HCT116 (cell line): Measurements from ENCODE around the gene DPH6. TPM values are rescaled to one million over a fixed set of nuclear protein-coding genes. Genes with fewer than 3 reads are reported as not detected.

Experiments used
- ATAC-seq: fragments of 200-7000 bp; cut with Tn5 transposase; 2 replicates; pipeline ENCODE4 v1.9.1; 2020; ENCODE audit warnings: mild to moderate bottlenecking, moderate library complexity
- BruUV-seq: library from RNA; stranded (reverse); fragments of 400-500 nt; replicated peaks from 2 replicates; lab custom pipeline; 2021; lab: Mats Ljungman, UMichigan
- CTCF ChIA-PET: fragments of 300-600 bp; sonication (Branson Sonifier 250); formaldehyde crosslinking; loops from one replicate; lab custom pipeline; 2021; ENCODE audit warnings: antibody characterized with exemption; lab: Charles Lee
- POLR2A ChIA-PET: fragments of 300-600, 350-600 bp; sonication (Branson Sonifier 250); formaldehyde crosslinking; loops from one replicate; lab custom pipeline; 2021; ENCODE audit warnings: antibody characterized with exemption; lab: Charles Lee
- RAD21 ChIA-PET, 2 experiments: fragments of 300-600 bp; sonication (Branson Sonifier 250); formaldehyde crosslinking; loops; one replicate each; lab custom pipeline; 2023; ENCODE audit warnings: low total read pairs in 2 of 2; ENCODE audit not compliant: uncharacterized antibody in 2 of 2, unreplicated experiment in 2 of 2, low non-redundant PET in 1 of 2; lab: Charles Lee
- DNase-seq: peaks from one replicate; pipeline ENCODE4 v3.0.0-alpha.2; 2010; ENCODE audit warnings: low read depth, low spot score
- H2AFZ ChIP-seq: fragments of 200-600 bp; shearing (Covaris generic), sonication (generic); 2 replicates; pipeline ENCODE4 v1.6.1; 2017; ENCODE audit warnings: low read depth, mixed run types, mixed read lengths, antibody characterized with exemption, low read length; ENCODE audit not compliant: poor library complexity, severe bottlenecking
- H3K27ac ChIP-seq: 2 replicates; pipeline ENCODE4 v1.5.1; 2012; ENCODE audit warnings: low read depth, low read length
- H3K27me3 ChIP-seq: fragments of 200-600 bp; sonication (generic); 2 replicates; pipeline ENCODE4 v1.6.1; 2016; ENCODE audit warnings: mixed run types, low read length, mixed read lengths; ENCODE audit not compliant: insufficient read depth
- H3K36me3 ChIP-seq, 2 experiments: fragments of 200-500 bp in 1 of 2; fragments of 200-600 bp in 1 of 2; sonication (Bioruptor generic) in 1 of 2; sonication (generic) in 1 of 2; 2 replicates each; pipeline versions ENCODE4 v1.5.1 to v1.6.1; 2014 to 2016; ENCODE audit warnings: low read length in 2 of 2, inconsistent platforms in 1 of 2, mixed read lengths in 1 of 2, mixed run types in 1 of 2; ENCODE audit not compliant: insufficient read depth in 2 of 2, control insufficient read depth in 1 of 2
- H3K4me1 ChIP-seq, 2 experiments: fragments of 200-600 bp in 1 of 2; sonication (generic) in 1 of 2; 2 replicates each; pipeline versions ENCODE4 v1.5.1 to v1.6.1; 2012 to 2017; ENCODE audit warnings: low read length in 2 of 2, inconsistent platforms in 1 of 2, mild to moderate bottlenecking in 1 of 2, mixed read lengths in 1 of 2, mixed run types in 1 of 2, moderate library complexity in 1 of 2; ENCODE audit not compliant: insufficient read depth in 2 of 2, control insufficient read depth in 1 of 2
- H3K4me2 ChIP-seq: fragments of 200-600 bp; sonication (generic); 2 replicates; pipeline ENCODE4 v1.6.1; 2017; ENCODE audit warnings: mixed run types, low read length, mixed read lengths
- H3K4me3 ChIP-seq, 2 experiments: fragments of 200-600 bp in 1 of 2; sonication (generic) in 1 of 2; replicated peaks in 1 of 2; 2 replicates each; pipeline ENCODE4 v1.5.1; 2011 to 2016; ENCODE audit warnings: low read length in 2 of 2, control low read depth in 1 of 2, low read depth in 1 of 2, mild to moderate bottlenecking in 1 of 2, mixed read lengths in 1 of 2, mixed run types in 1 of 2
- H3K79me2 ChIP-seq: fragments of 200-600 bp; sonication (generic); 2 replicates; pipeline ENCODE4 v1.6.1; 2017; ENCODE audit warnings: mild to moderate bottlenecking, mixed run types, low read length, moderate library complexity, mixed read lengths; ENCODE audit not compliant: insufficient read depth
- H3K9ac ChIP-seq: fragments of 200-600 bp; sonication (generic); 2 replicates; pipeline ENCODE4 v1.6.1; 2016; ENCODE audit warnings: low read length, mixed read lengths
- H3K9me2 ChIP-seq: fragments of 200-600 bp; sonication (generic), shearing (Covaris generic); 2 replicates; pipeline ENCODE4 v1.6.1; 2017; ENCODE audit warnings: mixed run types, mild to moderate bottlenecking, moderate library complexity; ENCODE audit not compliant: insufficient read depth
- H3K9me3 ChIP-seq, 2 experiments: fragments of 200-500 bp in 1 of 2; fragments of 200-600 bp in 1 of 2; sonication (Bioruptor generic) in 1 of 2; sonication (generic) in 1 of 2; 2 replicates each; pipeline ENCODE4 v1.6.1; 2014 to 2017; ENCODE audit warnings: low read length in 2 of 2, mixed read lengths in 2 of 2, inconsistent platforms in 1 of 2, low read depth in 1 of 2, mild to moderate bottlenecking in 1 of 2, mixed run types in 1 of 2, moderate library complexity in 1 of 2; ENCODE audit not compliant: control insufficient read depth in 1 of 2, insufficient read depth in 1 of 2
- H4K20me1 ChIP-seq: fragments of 200-600 bp; sonication (generic), shearing (Covaris generic); 2 replicates; pipeline ENCODE4 v1.6.1; 2017; ENCODE audit warnings: mixed run types, mild to moderate bottlenecking, moderate library complexity; ENCODE audit not compliant: insufficient read depth
- CBX3 ChIP-seq: IDR thresholded peaks from 2 replicates; pipeline ENCODE4 v1.6.1; 2012; ENCODE audit warnings: low read depth
- EGR1 ChIP-seq: IDR thresholded peaks from 2 replicates; pipeline ENCODE4 v1.6.1; 2012; ENCODE audit warnings: low read depth
- ELF1 ChIP-seq: IDR thresholded peaks from 2 replicates; pipeline ENCODE4 v1.6.1; 2012; ENCODE audit warnings: low read depth, borderline replicate concordance
- EZH2 ChIP-seq: fragments of 200-600 bp; sonication (generic); IDR thresholded peaks from 2 replicates; pipeline ENCODE4 v1.6.1; 2017; ENCODE audit warnings: antibody characterized with exemption, mixed run types
- EZH2phosphoT487 ChIP-seq: fragments of 200-600 bp; IDR thresholded peaks from 2 replicates; pipeline ENCODE4 v1.6.1; 2018; ENCODE audit warnings: antibody characterized with exemption, borderline replicate concordance
- JUND ChIP-seq: IDR thresholded peaks from 2 replicates; pipeline ENCODE4 v1.6.1; 2012
- POLR2AphosphoS5 ChIP-seq: IDR thresholded peaks from 2 replicates; pipeline ENCODE4 v1.6.1; 2011; ENCODE audit warnings: mild to moderate bottlenecking, low read depth, low read length, moderate library complexity
- SP1 ChIP-seq: IDR thresholded peaks from 2 replicates; pipeline ENCODE4 v1.6.1; 2012; ENCODE audit warnings: low read depth
- SRF ChIP-seq: IDR thresholded peaks from 2 replicates; pipeline ENCODE4 v1.6.1; 2012; ENCODE audit warnings: low read depth
- YY1 ChIP-seq: IDR thresholded peaks from 2 replicates; pipeline ENCODE4 v1.6.1; 2011; ENCODE audit warnings: low read length, low read depth, moderate library complexity, mild to moderate bottlenecking; ENCODE audit not compliant: insufficient replicate concordance; ENCODE audit errors: extremely low read depth
- ZFX ChIP-seq: fragments of 450-650 bp; IDR thresholded peaks from 2 replicates; pipeline ENCODE4 v1.6.1; 2017
- ZNF274 ChIP-seq: fragments of 200-500 bp; sonication (Bioruptor generic); IDR thresholded peaks from 2 replicates; pipeline ENCODE4 v1.6.1; 2014; ENCODE audit warnings: mild to moderate bottlenecking, low read depth, low read length, inconsistent platforms
- intact Hi-C: fragments of 100-400 bp; cut with micrococcal nuclease; formaldehyde crosslinking; loops from 2 replicates; pipeline ENCODE4 v1.10.0; 2022
- total RNA-seq: library from RNA; stranded (reverse); gene quantifications from one replicate; pipeline ENCODE4 v1.2.1, GENCODE V29; 2021; ENCODE audit not compliant: unreplicated experiment
- TF ChIP-seq, protein P1 (sequence below): IDR thresholded peaks from 2 replicates; pipeline ENCODE4 v1.6.1; 2011; ENCODE audit warnings: mild to moderate bottlenecking, low read length, moderate library complexity; ENCODE audit not compliant: insufficient replicate concordance; ENCODE audit errors: extremely low read depth

The DPH6 gene
- total RNA-seq, 1 experiment from 2014 or later: 18.2 TPM

DNA sequence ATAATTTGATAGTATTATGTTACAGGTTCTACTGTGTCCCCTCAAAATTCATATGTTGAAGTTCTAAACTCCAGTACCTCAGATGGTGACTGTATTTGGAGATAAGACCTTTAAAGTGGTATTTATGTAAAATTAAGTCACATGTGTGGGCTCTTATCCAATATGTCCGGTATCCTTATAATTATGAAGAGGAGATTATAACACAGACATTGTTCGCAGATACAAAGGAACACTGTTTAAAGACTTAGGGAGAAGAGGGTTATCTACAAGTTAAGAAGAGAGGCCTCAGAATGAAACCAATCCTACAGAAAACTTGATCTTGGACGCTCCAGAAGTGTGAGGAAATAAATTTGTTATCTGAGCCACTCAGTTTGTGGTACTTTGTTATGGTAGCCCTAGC lies 50.9 kb downstream of the DPH6 start:
- no peak for TF ChIP-seq SRF
- no peak for TF ChIP-seq EGR1
- TF ChIP-seq POLR2AphosphoS5: no peak
- TF ChIP-seq ZFX: no peak
- no peak for TF ChIP-seq ZNF274
- no peak for TF ChIP-seq YY1
- TF ChIP-seq, protein P1, sequence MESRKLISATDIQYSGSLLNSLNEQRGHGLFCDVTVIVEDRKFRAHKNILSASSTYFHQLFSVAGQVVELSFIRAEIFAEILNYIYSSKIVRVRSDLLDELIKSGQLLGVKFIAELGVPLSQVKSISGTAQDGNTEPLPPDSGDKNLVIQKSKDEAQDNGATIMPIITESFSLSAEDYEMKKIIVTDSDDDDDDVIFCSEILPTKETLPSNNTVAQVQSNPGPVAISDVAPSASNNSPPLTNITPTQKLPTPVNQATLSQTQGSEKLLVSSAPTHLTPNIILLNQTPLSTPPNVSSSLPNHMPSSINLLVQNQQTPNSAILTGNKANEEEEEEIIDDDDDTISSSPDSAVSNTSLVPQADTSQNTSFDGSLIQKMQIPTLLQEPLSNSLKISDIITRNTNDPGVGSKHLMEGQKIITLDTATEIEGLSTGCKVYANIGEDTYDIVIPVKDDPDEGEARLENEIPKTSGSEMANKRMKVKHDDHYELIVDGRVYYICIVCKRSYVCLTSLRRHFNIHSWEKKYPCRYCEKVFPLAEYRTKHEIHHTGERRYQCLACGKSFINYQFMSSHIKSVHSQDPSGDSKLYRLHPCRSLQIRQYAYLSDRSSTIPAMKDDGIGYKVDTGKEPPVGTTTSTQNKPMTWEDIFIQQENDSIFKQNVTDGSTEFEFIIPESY: no peak
- TF ChIP-seq SP1: no peak
- TF ChIP-seq JUND: no peak
- CTCF ChIA-PET: no interaction called here
- ATAC-seq (no peak), DNase-seq (no peak)
- intact Hi-C loops: no loop called here
- RAD21 ChIA-PET: no interaction called here
- Histone ChIP-seq H3K36me3 (no peaks in the 10 kb centered on the region), H3K9ac (no peak overlapping the region), H3K4me2 (no peak overlapping the region), H3K9me2 (no peaks in the 10 kb centered on the region), H3K4me3 (no peak overlapping the region), H3K9me3 (no peaks in the 10 kb centered on the region), H2AFZ (no peak overlapping the region), H4K20me1 (no peaks in the 10 kb centered on the region), H3K4me1 (no peaks in the 10 kb centered on the region), H3K27me3 (no peaks in the 10 kb centered on the region), H3K79me2 (no peaks in the 10 kb centered on the region), H3K27ac (no peak overlapping the region)
- no TSS peak for BruUV-seq
- POLR2A ChIA-PET: no interaction called here

DNA sequence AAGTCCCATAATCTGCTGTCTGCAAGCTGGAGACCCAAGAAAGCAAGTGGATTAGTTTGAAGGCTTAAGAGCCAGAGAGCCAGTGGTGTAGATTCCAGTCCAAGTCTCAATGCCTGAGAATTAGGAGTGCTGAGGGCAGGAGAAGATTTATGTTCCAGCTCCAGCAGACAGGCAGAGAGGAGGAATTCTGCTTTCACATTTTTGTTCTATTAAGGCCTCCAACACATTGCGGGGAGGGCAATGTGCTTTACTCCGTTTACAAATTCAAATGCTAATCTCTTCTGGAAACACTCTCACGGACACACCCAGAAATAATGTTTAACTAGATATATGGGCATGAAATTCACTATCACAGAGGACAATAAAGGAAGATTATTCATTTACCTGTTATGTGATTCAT lies 54.0 kb downstream of the DPH6 start:
- Histone ChIP-seq H3K79me2 (no peaks in the 10 kb centered on the region), H4K20me1 (no peaks in the 10 kb centered on the region), H3K9me2 (no peaks in the 10 kb centered on the region), H3K4me3 (no peak overlapping the region), H3K4me1 (no peaks in the 10 kb centered on the region), H3K9me3 (peaks cover 0 to 10% of the 10 kb centered on the region in 2 experiments; a peak in 2 of 4 replicates), H3K4me2 (no peak overlapping the region), H2AFZ (no peak overlapping the region), H3K9ac (no peak overlapping the region), H3K27ac (no peak overlapping the region), H3K27me3 (no peaks in the 10 kb centered on the region), H3K36me3 (no peaks in the 10 kb centered on the region)
- CTCF ChIA-PET: no interaction called here
- POLR2A ChIA-PET: no interaction called here
- BruUV-seq: no TSS peak
- ATAC-seq: no peak
- RAD21 ChIA-PET: no interaction called here
- DNase-seq: no peak
- intact Hi-C loops: no loop called here
- TF ChIP-seq ZNF274 (no peak), EZH2phosphoT487 (no peak), JUND (no peak), EGR1 (no peak), CBX3 (no peak), SP1 (no peak), ELF1 (no peak), EZH2 (no peak)
- TF ChIP-seq, protein P1: no peak
